GM18526 (cell line): Measurements from ENCODE around the gene ABCC9.

ENCODE experiments used
- POLR2A ChIP-seq: IDR thresholded peaks from 3 replicates; pipeline ENCODE4 v1.6.1; 2011; ENCODE audit not compliant: insufficient read length; ENCODE audit errors: extremely low read depth

ABCC9 gene

DNA sequence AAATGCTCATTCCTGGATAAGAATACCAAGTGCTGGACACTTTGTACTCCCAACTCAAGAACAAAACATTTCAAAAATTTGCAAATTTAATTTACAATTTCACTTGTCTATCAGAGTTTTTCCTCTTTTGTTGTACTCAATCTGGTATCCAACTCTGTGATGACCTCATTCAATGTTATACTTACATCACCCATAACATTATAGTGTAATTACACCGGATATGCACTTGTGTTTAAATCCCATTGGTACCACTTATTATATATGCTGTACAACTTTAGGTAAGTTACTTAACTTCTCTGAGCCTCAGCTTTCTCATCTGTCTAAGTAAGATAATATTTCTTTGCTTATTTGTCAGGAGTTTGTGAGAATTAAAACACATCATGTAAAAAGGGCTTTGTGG is 90.1 kb downstream of the ABCC9 start:
- no peak for TF ChIP-seq POLR2A

DNA sequence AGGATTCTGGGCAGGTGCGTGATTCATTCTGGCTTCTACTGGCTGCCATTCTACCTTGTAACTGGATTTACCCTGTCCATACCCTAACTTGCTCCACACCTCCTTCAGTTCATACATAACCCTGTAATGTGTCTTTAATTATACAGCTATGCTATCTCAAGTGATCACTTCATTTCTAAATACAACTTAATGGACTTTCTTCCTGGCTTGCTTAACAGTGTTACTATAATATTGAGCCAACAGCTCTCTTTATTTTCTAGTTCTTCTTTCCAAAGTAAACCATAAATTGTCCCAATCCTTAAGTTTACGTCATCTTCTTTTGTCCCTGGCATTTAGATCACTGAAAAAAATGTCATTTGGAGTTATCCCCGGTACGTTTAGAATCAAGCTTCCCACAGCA is 90.8 kb downstream of the ABCC9 start:
- no peak for TF ChIP-seq POLR2A

DNA sequence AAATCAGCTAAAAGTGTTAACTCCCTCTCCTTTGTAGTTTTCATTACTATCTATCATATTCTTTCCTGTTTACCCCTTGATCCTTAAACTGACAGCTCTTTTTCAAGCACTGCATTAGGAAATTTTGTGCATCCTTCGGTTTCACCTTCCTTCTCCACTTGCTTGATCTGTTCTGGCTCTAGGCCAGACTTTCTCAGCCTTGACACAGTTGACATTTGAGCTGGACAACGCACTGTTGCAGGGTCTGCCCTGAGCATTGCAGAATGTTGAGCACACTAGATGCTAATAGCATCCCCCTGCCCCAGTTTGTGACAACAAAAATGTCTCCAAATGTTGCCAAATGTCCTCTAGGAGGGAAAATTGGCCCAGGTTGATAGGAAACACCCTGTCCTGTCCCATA is 91.3 kb downstream of the ABCC9 start:
- no peak for TF ChIP-seq POLR2A

- no peak for TF ChIP-seq POLR2A
Observed at GRCh38 chr12:21848192-21848591, 93.0 kb downstream of the ABCC9 start.

DNA sequence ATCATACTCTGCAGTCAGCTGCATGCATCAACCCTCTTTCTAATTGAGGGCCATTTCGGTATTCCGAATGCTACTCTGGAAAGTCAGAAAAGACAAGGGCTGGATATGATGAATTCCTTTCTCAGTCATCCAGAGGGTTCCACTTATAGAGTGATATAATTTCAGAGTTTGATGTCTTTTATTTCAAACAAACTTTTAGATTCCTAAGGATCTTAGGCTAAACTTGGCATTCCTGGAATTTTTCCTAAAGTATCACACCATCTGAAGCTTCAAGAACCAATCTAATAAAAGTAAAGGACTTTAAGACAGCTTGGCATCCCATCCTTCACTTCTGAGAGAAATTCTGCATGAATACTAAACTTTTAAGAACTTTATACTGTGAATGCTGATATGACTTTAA is 97.4 kb downstream of the ABCC9 start:
- TF ChIP-seq POLR2A = no peak

- no peak for TF ChIP-seq POLR2A
Observed at GRCh38 chr12:21839776-21840175, 101.5 kb downstream of the ABCC9 start.

DNA sequence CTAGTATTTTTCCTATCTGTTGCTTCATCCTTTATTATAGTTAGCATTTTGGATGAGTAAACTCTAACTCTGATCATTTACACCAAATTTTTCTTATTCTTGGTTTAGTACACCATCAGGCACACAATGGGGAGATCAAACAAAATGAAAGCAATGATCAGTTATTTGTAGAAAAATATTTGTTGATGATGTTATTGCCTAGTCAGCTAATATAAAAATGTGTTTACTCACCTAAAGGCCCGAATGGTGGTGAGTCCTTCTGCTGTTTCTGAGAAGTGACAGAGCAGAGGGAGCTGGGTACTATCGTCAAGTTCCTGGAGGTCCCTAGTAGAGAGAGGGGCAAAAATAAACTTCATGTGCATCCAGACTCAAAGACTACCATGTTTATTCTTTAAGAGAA is 103.4 kb downstream of the ABCC9 start:
- TF ChIP-seq POLR2A = no peak

DNA sequence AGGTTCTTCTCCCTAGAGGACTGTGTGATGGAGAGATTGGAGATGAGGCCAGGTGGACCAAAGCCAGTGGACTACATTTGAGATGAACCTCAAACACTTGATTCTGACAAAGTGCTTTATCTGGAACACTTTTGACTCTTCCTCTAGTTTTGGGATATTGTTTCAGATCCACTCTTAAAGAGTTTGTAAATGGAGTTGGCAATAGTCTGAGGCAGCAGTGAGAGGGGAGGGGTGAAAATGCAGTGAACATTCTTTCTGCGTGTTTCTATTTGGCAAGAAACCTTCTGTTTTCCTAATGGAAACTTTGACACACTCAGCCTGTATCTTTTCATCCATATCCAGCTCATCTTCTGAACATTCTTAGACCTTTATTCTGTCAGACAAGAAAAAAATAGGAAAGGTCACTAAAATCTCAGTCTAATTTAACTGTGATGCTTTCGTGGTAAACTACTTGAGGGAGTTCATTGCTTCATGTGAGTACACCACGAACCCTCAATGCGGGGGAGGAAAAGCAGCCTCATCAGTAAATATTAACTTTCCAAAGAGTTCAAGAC is 109.4 kb downstream of the ABCC9 start:
- TF ChIP-seq POLR2A = no peak

GRCh38 chr12:21828779-21829178 is 112.4 kb downstream of the ABCC9 start:
- no peak for TF ChIP-seq POLR2A

- no peak for TF ChIP-seq POLR2A
Observed at GRCh38 chr12:21828136-21828775, 113.0 kb downstream of the ABCC9 start.

DNA sequence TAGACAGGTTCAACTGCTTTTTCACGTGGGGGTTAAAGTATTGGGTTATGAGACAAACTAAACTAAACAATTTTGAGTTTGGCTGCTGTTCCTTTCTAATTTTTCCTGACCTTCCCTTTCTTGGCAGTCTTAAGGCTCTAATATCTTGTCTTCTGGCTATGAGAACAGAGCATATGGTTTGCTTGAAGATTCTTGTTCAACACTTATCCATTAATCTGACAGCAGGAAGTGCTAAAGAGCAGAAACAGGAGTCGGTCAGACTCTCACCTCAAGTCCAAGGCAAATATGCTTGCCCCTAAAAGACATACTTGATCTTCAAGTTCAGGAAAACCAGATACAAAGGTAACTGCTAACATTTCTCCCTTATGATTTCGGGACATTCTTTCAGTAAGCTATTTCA is 114.1 kb downstream of the ABCC9 start:
- TF ChIP-seq POLR2A = no peak

- TF ChIP-seq POLR2A = no peak
Observed at GRCh38 chr12:21826618-21826910, 114.7 kb downstream of the ABCC9 start.

DNA sequence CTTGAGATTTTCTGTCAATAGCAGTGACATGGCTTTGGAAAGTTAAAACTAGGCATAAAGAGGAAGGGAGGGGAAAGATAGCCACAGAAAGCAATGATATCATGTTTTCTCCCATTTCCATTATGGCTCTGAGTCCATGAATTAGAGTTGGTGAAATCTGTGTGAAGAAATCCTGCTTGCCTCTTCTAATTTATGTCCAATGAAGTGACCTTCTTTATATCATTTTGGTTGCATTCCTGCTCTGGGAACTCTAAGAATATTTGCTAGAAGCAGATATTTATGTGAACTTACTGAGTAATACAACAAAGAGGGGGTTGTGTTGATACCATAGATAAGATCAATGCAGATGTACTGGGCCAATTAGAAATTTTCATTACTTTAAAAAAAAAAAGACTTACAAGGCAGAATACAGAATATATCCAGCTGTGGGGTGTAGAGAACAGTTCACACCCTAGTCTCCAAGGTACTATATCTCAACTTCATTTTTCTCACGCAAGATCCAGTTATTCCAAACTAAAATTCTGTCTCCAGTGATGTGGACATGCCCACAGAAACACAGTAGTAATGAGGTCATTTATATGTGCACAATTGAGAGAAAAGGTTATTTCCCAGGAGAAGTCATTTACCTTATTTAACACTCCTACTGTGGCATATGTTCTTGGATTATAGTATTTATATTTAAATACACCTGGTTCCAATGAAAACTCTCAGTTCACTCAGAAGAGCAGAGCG is 115.2 kb downstream of the ABCC9 start:
- TF ChIP-seq POLR2A = no peak

- TF ChIP-seq POLR2A = no peak
Observed at GRCh38 chr12:21823581-21823980, 117.6 kb downstream of the ABCC9 start.

GRCh38 chr12:21819678-21820077 is 121.5 kb downstream of the ABCC9 start:
- TF ChIP-seq POLR2A = no peak

DNA sequence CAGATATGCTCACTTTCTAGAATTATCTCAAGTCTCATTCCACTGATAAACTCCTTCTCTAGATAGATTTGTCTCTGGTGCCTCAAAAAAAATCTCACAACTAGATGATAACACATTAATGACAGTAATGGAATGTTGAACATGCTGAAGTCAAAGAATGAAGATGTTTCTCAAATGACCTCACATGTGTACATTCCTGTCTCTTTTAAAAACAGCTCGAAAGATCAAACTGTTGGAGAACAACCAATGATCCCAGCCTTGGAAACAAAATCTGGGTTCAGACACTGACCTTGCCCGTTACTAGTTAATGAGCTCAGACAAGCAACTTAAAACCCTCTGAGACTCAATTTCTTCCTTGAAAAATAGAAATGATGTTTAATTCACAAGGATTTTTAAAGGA is 122.0 kb downstream of the ABCC9 start:
- no peak for TF ChIP-seq POLR2A

GRCh38 chr12:21818627-21819026 is 122.6 kb downstream of the ABCC9 start:
- TF ChIP-seq POLR2A = no peak
